PC-3 (cell line): ENCODE measurements around the gene RPS16.

Experiments used
- CTCF ChIP-seq: fragments of 300-600 bp; sonication (generic); conservative IDR thresholded peaks from 2 replicates; pipeline ENCODE4 v1.5.1; 2017; ENCODE audit warnings: antibody characterized with exemption, low read depth, mild to moderate bottlenecking, low read length
- EZH2 ChIP-seq: fragments of 300-600 bp; sonication (generic); IDR thresholded peaks from one replicate; pipeline ENCODE4 v1.6.1; 2017; ENCODE audit warnings: antibody characterized with exemption, mild to moderate bottlenecking, low read length; ENCODE audit not compliant: unreplicated experiment
- EZH2phosphoT487 ChIP-seq: fragments of 300-600 bp; sonication (generic); IDR thresholded peaks from 2 replicates; pipeline ENCODE4 v1.6.1; 2018; ENCODE audit warnings: mild to moderate bottlenecking, antibody characterized with exemption, low read length, borderline replicate concordance

DNA sequence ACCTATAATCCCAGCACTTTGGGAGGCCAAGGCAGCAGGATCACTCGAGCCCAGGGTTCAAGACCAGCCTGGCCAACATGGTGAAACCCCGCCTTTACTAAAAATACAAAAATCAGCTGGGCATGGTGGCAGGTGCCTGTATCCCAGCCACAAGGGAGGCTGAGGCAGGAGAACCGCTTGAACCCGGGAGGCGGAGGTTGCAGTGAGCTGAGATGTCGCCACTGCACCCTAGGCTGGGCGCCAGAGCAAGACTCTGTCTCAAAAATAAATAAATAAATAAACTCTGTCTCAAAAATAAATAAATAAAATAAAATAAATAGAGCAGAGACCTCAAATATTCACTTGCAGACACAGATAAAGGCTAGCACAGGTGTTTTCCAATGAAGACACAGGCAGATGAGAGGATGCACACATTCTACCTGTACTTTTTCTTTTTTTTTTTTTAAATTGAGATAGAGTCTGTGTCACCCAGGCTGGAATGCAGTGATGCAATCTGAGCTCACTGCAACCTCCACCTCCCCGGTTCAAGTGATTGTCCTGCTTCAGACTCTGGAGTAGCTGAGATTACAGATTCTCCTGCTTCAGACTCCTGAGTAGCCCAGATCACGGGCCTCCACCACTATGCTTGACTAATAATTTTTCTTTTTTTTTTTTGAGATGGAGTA, 2.7 kb upstream of the RPS16 start:
- no peak for TF ChIP-seq CTCF
- TF ChIP-seq EZH2, result no peak
- TF ChIP-seq EZH2phosphoT487, result no peak
